ENCODE measurements around the gene METRNL.
A peak's percentile ranks its signal among the peaks of the same experiment; 100 is the strongest.
"Not testable (repeated sequence)": the region's sequence is repeated elsewhere in the genome, so short reads cannot be mapped to it uniquely, and the experiment has no call there.

The METRNL gene

DNA sequence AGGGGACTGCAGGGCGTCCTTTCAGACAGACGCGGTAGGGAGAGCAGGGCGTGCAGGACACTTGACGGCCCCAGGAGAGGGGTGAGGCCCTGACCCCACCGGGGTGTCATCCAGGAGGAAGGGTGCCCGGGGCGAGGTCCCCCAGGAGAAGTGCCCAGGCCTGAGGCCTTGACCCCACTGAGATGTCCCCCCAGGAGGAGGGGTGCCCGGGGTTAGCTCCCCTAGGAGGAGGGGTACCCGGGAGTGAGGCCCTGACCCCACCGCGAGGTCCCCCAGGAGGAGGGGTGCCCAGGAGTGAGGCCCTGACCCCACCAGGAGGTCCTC lies 27.2 kb upstream of the METRNL start:
- DNase-seq (ENCODE audit: low spot score) = no peak

DNA sequence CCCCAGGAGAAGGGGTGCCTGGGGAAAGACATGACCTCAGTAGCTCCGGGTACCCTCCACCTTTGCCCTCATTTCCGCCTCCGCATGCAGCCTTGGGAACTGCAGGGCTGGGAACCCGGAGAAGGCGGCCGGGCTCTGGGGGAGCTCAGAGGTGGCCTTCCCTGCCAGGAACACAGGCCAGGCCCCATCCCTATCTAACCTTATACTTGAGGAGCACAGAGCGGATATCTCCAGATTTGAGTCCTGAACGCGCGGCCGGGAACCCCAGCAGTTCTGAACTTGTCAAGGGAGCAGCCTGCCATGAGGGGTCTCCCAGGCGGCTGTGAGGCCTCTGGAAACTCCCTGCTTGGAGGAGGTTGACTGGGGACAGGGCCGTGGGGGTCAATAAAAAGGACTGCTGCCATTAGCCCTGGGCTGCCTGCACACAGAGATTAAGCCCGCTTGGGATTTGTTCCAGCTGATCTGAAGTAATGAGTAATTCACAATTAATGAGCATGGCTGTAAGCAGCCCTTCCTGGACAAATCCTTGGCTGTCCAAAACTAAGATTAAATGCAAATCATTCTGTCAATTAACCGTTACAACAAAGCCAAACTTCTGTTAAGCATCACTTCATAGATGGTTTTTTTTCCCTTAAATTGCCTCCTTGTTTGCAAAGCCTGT lies 26.3 kb upstream of the METRNL start:
- no peak for DNase-seq (ENCODE audit: low spot score)

DNA sequence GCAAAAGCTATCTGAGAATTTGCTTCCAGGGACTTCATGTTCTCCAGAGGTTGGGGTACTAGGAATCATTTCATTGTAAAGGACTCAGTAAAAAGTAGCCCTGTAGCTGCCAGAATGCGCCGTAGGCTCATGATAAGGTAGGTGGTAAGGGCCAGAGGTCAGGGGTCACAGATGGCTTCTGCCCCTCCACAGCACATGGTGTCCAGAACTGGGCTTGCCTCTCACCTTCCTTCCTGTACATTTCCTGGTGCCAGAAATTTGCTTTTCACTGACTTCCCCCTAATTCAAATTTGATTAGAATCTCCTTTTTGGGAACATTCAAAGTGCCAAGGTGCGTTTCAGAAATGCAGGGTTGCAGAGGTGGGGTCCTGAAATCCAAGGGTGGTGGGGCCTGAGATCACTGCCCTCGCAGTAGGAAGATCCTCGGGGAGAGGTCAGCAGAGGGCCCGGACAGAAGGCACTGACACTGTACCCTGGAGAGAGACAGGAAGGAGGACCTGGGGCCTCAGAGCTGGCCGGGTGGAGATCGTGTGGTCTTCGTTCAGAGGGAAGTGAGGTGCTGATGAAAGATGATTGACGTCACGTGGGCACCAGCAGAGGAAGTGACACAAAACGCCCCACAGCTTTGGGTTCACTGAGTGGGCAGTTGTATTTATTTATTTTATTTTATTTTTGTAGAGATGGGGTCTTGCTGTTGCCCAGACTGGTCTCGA lies 25.5 kb upstream of the METRNL start:
- no peak for DNase-seq (ENCODE audit: low spot score)

GRCh38 chr17:83054518-83055125 lies 24.8 kb upstream of the METRNL start:
- DNase-seq (ENCODE audit: low spot score) = no peak

GRCh38 chr17:83055176-83055575 lies 24.2 kb upstream of the METRNL start:
- DNase-seq (ENCODE audit: low spot score) = not testable (repeated sequence)

DNA sequence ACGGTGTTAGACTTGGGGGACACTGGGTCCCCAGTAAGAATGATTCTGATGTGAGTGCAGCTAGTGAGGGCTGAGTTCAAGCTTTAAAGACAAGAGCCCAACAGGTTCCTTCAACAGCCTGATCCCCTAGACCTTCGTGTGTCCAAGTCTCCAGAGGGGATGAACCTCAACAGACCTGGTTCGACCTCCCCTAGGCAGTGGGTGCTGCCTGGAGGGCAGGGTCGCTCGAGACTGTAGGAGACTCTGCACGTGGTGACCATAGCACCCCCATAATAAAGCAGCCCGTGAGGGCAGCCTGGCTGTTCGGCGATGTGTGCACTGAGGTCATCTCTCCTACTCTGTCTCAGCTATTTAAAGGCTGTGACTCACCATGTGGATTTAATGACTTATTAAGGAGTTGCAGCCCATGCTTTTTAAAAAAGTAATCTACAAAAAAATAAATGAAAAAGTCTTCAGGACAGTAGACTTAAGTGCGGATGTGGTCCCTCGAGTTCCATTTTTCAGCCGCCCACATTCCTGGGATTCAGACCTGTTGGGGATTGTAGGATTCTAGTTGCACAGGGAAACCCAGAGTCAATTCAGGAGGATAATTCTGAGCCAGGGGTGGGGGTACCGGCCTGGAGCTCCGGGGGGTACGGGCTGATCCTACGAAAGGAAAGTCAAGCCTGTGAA lies 23.4 kb upstream of the METRNL start:
- peak; percentile 94 for DNase-seq (ENCODE audit: low spot score)

GRCh38 chr17:83056583-83057396 lies 22.6 kb upstream of the METRNL start:
- no peak for DNase-seq (ENCODE audit: low spot score)

DNA sequence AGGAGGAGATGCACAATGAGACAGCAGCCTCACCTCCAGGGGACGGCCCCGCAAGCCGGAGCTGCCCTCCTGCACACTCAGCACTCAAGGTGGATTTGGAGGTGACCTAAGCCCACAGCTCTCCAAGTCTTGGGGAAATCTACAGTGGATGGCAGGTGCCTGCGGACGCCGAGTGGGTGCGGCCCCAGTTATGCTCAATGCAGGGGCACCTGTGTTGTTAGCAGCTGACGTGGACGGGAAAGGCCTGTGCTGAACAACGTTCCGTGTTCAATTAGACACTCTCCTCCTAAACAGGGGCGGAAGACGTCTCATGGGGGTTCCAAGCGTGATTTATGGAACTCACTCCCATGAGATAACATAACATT lies 22.0 kb upstream of the METRNL start:
- no peak for DNase-seq (ENCODE audit: low spot score)

GRCh38 chr17:83057793-83058265 lies 21.6 kb upstream of the METRNL start:
- DNase-seq (ENCODE audit: low spot score) = no peak

GRCh38 chr17:83058266-83058798 lies 21.1 kb upstream of the METRNL start:
- no peak for DNase-seq (ENCODE audit: low spot score)

DNA sequence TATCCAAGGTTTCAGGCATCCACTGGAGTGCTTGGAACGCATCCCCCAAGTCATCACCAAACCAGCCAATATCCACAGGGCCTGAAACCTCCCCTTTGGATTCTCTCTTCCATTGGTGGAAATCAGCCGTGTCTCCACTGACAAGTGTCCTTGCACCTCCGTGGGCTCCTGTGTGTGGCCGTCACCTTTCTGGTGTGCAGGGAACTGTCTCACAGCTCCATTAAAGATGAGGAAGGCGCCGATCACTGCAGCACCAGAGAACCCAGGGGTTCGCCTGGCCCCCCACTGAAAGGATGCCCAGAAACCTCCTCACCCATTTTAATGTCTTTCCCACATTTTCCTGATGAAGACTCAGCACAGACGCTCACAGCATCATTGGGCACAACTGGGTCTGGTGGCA lies 17.8 kb upstream of the METRNL start:
- no peak for DNase-seq (ENCODE audit: low spot score)

GRCh38 chr17:83062011-83062817 lies 17.2 kb upstream of the METRNL start:
- DNase-seq (ENCODE audit: low spot score) = no peak

DNA sequence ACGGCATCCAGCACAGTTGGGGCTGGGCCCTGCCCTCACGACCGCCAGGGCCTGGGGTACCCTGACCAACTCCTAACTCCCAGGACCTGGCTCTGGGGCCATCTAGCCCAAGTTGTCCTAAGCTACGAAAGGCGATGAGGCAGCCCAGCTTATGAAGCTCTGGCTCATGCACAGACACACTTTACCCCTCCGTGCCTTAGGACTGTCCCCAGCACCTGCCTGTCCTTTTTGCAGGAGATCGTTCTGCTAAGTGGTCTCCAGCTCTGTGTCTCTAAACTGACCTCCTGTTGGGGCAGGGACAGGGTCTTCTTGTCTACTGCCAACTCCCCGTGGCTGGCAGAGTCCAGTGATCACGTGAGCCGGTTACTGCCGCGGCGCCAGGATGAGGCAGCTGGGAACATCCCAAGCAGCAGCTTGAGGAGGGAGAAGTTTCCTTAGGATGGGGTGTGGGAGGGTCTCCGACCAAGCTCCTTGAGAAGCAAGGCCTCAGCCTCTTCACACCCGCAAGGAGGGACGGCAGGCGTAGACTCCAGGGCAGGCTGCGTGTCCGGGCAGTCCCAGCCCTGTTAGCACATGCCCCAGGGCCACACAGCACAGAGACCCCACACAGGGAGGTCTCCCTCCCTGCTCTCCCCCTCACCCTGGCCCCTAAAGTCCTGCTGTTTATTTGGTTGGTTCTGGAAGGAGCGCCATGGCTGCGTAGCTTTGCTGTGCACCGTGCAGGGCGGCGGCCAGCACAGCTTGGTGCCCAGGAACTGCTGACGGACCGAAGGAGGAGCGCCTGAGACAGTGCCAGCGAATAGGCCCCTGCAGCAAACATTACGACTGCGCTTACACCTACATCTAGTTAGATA lies 16.4 kb upstream of the METRNL start:
- no peak for DNase-seq (ENCODE audit: low spot score)

DNA sequence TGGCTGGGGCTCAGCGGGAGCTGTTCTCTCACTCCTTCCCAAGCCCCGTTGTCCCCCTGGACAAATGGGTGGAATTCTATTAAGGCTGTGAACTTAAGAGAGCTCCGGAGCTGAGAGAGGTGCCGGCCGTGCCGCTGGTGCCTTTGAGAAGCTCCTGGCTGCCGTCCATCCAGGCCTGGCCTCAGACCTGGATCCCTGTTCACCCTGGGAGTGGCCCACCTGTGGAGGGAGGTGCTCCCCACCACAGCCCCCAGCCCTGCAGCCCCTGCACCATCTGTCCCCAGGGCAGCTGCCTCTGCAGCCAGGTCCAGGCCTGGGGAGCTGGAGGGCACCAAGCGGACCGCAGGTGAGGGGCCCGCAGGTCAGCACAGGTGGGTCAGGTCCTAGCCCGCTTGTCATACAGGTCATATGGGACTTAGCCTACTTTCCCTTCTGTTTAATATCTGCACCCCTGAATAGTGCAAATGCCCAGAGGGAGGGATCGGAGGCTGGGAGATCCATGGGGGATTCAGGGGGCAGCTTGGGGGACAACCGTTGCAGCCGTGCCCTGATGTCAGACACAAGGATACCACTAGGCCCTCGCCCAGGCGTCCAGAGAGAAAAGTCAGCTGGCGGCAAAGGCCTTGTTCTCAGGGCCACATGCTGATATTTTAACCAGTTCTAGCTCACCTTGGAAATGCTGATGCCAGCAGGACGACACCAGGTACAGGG lies 15.2 kb upstream of the METRNL start:
- no peak for DNase-seq (ENCODE audit: low spot score)

- DNase-seq (ENCODE audit: low spot score) = no peak
Observed at GRCh38 chr17:83064732-83065659, 14.4 kb upstream of the METRNL start.

DNA sequence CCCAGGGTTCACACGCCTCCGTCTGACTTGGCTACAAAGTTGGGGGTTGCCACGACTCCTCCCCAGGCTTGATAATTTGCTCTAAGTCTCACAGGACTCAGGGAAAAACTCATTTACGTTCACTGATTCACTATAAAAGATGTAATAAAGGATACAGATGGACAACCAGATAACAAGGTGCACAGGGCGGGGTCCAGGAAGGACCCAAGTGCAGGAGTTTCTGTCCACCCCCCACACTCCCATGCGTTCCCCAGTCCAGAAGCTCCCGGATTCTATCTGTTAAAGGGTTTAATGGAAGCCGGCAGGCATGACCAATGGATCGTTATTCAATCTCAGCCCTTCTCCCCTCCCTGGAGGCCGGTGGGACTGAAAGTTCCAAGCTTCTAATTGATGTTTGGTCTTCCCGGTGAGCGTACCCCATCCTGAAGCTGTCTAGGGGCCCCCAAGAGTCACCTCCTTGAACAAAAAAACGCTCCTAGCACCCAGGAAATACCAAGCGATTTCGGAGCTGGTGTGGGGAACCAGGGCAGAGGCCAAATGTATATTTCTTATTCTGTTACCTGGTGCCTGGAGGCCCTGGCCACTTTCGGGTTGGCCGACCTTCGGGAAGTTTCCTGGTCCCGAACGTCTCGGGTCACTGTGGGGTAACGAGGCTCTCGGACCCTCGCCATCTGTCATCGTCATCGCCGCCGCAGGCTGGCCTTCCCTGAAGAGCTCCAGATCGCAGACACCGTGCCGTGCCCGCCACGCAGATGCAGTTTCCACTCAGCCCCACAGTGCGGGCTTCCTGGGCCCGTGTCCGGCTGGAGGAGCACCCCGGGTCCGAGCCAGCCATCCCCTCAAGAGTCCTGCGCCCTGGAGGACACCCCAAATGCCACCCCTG lies 13.5 kb upstream of the METRNL start:
- DNase-seq (ENCODE audit: low spot score) = no peak

GRCh38 chr17:83066543-83066890 lies 12.9 kb upstream of the METRNL start:
- not testable (repeated sequence) for DNase-seq (ENCODE audit: low spot score)
